HFF-Myc (cell line): Measurements from ENCODE around the gene PCDHGC5.

Experiments
- DNase-seq: peaks from one replicate; pipeline ENCODE4 v3.0.0-alpha.2; 2011; ENCODE audit warnings: low read depth; ENCODE audit errors: extremely low read depth
- H3K4me3 ChIP-seq: replicated peaks from 2 replicates; pipeline ENCODE4 v1.5.1; 2011; ENCODE audit warnings: low read depth, mild to moderate bottlenecking, control low read depth, low read length
- TF ChIP-seq, protein P1 (sequence below): IDR thresholded peaks from 2 replicates; pipeline ENCODE4 v1.5.1; 2012; ENCODE audit warnings: mild to moderate bottlenecking, low read depth, low read length, control low read depth; ENCODE audit errors: missing control alignments

Gene PCDHGC5

GRCh38 chr5:141516672-141517025, 27.8 kb downstream of the PCDHGC5 start:
- TF ChIP-seq, protein P1, sequence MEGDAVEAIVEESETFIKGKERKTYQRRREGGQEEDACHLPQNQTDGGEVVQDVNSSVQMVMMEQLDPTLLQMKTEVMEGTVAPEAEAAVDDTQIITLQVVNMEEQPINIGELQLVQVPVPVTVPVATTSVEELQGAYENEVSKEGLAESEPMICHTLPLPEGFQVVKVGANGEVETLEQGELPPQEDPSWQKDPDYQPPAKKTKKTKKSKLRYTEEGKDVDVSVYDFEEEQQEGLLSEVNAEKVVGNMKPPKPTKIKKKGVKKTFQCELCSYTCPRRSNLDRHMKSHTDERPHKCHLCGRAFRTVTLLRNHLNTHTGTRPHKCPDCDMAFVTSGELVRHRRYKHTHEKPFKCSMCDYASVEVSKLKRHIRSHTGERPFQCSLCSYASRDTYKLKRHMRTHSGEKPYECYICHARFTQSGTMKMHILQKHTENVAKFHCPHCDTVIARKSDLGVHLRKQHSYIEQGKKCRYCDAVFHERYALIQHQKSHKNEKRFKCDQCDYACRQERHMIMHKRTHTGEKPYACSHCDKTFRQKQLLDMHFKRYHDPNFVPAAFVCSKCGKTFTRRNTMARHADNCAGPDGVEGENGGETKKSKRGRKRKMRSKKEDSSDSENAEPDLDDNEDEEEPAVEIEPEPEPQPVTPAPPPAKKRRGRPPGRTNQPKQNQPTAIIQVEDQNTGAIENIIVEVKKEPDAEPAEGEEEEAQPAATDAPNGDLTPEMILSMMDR: no peak
- H3K4me3 ChIP-seq: no peak overlapping the region
- no peak for DNase-seq

DNA sequence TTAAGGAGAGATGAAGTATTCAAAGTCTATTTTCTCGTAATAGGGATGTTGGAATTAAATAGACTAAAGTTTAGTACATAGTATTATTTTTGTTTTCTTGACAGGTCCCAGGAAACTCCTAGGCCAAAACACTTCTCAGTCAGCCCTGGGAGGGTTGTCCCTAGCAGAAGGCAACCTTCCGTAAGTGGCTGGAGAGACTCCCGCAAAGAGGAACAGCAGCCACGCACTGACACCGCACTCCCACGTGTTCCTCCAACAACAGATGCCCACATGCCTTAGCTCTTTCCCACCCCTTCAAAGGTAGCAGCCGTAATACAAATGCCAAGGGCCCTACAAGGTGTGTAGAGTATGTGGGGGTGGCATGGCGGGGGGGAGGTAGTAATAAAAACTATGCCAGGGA, 28.4 kb downstream of the PCDHGC5 start:
- H3K4me3 ChIP-seq: no peak overlapping the region
- TF ChIP-seq, protein P1: no peak
- no peak for DNase-seq

GRCh38 chr5:141517880-141518617, 29.2 kb downstream of the PCDHGC5 start:
- no peak overlapping the region for H3K4me3 ChIP-seq
- no peak for DNase-seq
- TF ChIP-seq, protein P1: no peak

- no peak overlapping the region for H3K4me3 ChIP-seq
- DNase-seq: no peak
- TF ChIP-seq, protein P1: no peak
These were observed 29.7 kb downstream of the PCDHGC5 start for GRCh38 chr5:141518618-141519015.

DNA sequence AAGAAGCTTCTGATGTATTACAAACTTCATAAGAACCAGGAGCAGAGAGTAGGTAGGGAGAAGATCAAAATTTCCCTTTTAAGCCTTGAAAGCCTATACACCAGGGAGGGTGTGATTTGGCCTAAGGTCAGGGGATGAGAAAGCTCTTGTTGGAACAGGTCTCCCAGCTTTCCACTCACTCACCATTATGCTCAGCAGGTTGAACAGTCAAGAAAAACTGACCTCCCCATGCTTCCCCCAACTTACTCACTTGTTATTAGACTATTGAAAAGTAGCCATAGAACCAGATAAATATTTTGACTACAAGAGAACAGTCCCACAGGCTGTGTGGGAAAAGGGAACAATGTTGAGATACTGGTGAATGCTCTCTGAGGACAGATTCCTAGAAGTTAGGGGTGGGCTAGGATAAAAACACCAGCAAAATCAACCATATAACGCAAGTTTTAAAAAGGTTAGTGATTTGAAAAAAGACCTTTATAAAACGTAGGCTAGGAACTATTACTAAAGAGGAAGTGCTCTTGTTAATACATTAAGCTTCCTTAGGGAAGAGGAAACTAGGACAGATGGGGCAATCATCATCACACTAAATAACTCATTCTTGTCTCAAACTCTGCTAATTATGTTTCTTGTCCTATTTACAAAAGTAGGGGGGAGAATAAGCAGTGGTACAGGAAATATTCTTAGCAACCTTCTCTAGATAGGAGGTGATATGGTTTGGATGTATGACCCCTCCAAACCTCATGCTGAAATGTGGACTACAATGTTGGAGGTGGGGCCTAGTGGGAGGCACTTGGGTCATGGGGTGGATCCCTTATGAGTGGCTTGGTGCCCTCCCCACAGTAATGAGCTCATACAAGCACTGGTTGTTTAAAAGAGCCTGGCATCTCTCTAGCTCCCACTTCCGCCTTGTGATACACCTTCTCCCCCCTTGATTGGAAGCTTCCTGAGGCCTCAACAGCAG, 31.0 kb downstream of the PCDHGC5 start:
- DNase-seq: no peak
- H3K4me3 ChIP-seq: no peak overlapping the region
- TF ChIP-seq, protein P1: no peak

DNA sequence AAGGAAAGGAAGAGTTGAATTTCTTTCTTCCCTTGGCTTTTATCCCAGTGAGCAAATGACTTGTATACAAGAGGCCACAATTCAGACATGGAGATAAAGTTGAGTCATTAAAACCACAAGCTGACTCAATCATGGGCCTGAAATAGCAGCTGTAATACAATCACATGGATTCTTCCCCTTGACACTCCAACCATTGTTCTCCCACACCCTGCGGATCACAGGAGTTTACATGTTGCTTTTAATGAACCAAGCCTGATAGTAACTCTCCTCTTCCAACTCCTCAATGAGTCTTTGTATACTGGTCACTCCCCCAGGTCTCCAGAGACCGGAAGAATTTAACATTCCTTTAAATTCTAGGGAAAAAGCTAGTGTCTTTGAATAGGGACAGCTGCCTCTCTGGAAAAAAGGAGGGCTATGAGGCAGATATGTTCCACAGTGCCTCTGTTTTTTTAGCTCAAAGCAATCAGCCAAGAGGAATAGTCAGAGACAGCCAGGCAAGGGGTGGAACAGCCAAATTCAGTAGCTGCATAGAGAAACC, 32.4 kb downstream of the PCDHGC5 start:
- no peak overlapping the region for H3K4me3 ChIP-seq
- TF ChIP-seq, protein P1: no peak
- peak; percentile 98 for DNase-seq
